LNCaP clone FGC (cell line): Measurements from ENCODE around the gene HMX1.

ENCODE experiments used
- DNase-seq: peaks from one replicate; pipeline ENCODE4 v3.0.0-alpha.2; 2011; ENCODE audit warnings: low read depth
- H3K4me3 ChIP-seq: 2 replicates; pipeline ENCODE4 v1.5.1; 2011; ENCODE audit warnings: mild to moderate bottlenecking, low read depth, low read length, control low read depth
- CTCF ChIP-seq: IDR thresholded peaks from 2 replicates; pipeline ENCODE4 v1.5.1; 2012; ENCODE audit warnings: mild to moderate bottlenecking; ENCODE audit not compliant: control insufficient read depth, insufficient read depth; ENCODE audit errors: extremely low read depth

Gene HMX1

GRCh38 chr4:8892556-8893226 lies 21.1 kb upstream of the HMX1 start:
- DNase-seq: no peak
- no peak for TF ChIP-seq CTCF
- H3K4me3 ChIP-seq: no peak overlapping the region

GRCh38 chr4:8891646-8892555 lies 20.3 kb upstream of the HMX1 start:
- DNase-seq: no peak
- no peak overlapping the region for H3K4me3 ChIP-seq
- no peak for TF ChIP-seq CTCF

- H3K4me3 ChIP-seq: no peak overlapping the region
- no peak for DNase-seq
- no peak for TF ChIP-seq CTCF
Observed at GRCh38 chr4:8891255-8891645, 19.6 kb upstream of the HMX1 start.

GRCh38 chr4:8888856-8889255 lies 17.2 kb upstream of the HMX1 start:
- no peak overlapping the region for H3K4me3 ChIP-seq
- no peak for DNase-seq
- no peak for TF ChIP-seq CTCF

- no peak for DNase-seq
- TF ChIP-seq CTCF: peak; percentile 24
- H3K4me3 ChIP-seq: no peak overlapping the region
Observed at GRCh38 chr4:8886612-8887406, 15.2 kb upstream of the HMX1 start.

- no peak overlapping the region for H3K4me3 ChIP-seq
- 0 out of 2 replicates have a peak, but pooled peaks have one; percentile 5 for TF ChIP-seq CTCF
- no peak for DNase-seq
Observed at GRCh38 chr4:8882239-8882638, 10.6 kb upstream of the HMX1 start.
